ENCODE measurements around the gene PRKG1.
"Not testable (repeated sequence)": the region's sequence is repeated elsewhere in the genome, so short reads cannot be mapped to it uniquely, and the experiment has no call there.

PRKG1 gene

DNA sequence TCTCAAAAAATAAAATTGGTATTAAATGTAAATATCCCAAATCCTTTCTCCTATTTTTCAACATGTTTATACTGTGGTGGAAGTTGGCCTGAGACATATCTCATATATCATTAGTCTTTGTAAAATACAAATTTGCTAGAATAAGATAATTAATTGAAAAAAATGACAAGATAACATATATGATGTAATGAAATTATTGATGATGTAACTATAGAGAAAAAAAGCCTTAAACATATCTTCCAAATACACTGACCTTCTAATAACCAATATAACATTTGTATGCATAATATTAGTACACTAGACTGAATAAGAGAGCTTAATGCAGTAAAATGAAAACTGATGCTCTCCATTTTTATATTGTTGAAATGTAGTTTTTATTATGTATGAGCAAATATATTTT lies 104.3 kb downstream of the PRKG1 start:
- DNase-seq = no peak

DNA sequence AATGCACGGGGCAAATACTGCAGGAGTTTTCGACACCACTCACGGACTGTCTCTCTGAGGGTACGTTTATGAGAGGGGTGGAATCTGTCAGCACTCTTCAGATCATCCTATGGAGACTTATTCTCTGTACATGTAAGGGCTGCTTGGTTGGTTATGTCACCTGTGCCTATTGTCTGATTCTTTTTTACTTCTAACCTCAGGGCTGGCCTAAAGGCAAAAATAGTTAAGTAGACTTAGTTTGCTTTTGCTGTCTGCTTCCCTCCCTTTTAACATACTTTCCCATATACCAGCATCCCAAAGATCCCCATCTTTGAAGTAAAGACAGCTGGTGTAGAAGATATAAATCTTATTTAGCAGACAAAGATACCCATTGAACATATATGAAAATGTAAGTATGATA lies 105.9 kb downstream of the PRKG1 start:
- no peak for DNase-seq

- DNase-seq = no peak
These were observed 109.5 kb downstream of the PRKG1 start for GRCh38 chr10:51183783-51184182.

DNA sequence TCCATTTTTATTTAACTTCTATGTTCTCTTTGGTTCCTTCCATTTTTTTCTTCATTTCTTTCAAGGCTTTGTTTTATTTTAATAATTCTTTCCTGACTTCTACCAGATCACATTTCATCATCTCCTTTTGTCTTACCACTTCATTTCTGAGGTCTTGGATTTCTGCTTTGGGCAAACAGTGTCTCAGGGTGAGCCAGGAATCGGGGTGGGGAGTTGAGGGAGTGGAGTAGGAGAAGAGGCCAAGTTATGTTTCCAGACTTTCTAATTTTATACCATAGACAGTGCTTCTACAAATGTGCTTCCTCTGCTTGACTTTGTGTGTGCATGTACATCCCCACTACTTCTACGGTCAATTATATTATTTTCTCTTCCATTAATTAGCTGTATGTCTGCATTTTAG lies 112.1 kb downstream of the PRKG1 start:
- DNase-seq = no peak

- DNase-seq = no peak
These were observed 113.7 kb downstream of the PRKG1 start for GRCh38 chr10:51188008-51188407.

- no peak for DNase-seq
These were observed 114.6 kb downstream of the PRKG1 start for GRCh38 chr10:51188866-51189265.

- DNase-seq = no peak
These were observed 122.4 kb downstream of the PRKG1 start for GRCh38 chr10:51196508-51197175.

- no peak for DNase-seq
These were observed 123.9 kb downstream of the PRKG1 start for GRCh38 chr10:51198170-51198569.

GRCh38 chr10:51201947-51202346 lies 127.7 kb downstream of the PRKG1 start:
- no peak for DNase-seq

DNA sequence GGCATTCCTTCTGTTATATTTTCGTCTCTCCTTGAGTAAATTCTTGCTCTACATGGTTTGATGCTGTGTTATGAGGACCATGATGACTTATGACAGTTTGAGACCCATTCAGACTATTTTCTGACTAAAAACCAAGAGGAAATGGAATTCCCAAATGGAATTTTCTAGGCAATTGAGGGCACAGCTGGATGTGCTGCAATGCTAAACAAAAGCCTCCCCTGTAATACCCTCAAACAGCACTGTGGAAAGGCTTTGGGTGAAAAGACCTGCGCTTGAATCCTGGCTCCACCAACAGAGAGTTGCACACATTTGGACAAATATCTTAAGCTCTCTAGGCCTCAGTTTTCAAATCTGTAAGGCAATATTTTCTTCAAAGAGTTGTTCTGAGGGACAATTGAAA lies 129.1 kb downstream of the PRKG1 start:
- DNase-seq = no peak

DNA sequence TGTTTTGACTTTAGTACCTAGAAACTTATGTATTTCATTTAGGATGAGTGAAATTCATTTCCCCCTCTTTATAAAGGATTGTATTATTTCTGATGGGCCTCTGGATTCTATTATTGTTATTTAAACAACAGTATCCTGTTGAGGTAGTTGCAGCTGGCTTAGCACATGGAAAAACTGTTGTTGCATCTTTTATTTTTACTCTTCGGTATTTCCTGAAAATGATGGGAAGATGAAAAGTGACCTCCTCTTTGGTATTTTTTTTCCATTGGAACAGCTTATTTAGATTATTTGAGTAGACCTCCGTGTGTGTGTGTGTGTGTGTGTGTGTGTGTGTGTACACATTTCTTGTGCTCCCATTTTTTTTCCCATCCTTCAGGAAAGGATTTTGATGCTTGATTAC lies 129.8 kb downstream of the PRKG1 start:
- DNase-seq = no peak

DNA sequence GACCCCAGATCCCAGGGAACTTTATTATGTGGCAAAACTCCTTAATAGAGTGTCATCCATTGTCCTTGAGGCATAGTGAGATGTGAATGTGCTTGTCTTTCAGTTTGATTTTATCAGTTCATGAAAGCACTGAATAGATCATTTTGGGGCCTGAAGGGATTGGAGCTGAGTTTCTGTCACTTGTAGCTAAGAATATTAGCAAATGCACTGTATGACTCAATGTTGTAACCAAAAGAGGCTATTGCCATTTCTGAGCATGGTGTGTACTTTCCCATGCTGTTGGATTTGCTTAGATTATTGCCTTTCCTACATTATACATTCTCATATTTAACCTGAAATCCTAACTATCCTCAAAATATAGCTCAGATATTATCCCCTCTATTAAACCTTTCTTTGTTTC lies 130.4 kb downstream of the PRKG1 start:
- DNase-seq = no peak

GRCh38 chr10:51206500-51206899 lies 132.2 kb downstream of the PRKG1 start:
- DNase-seq = no peak

DNA sequence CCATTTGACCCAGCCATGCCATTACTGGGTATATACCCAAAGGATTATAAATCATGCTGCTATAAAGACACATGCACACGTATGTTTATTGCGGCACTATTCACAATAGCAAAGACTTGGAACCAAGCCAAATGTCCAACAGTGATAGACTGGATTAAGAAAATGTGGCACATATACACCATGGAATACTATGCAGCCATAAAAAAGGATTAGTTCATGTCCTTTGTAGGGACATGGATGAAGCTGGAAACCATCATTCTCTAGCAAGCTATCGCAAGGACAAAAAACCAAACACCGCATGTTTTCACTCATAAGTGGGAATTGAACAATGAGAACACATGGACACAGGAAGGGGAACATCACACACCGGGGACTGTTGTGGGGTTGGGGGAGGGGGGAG lies 138.7 kb downstream of the PRKG1 start:
- DNase-seq = not testable (repeated sequence)

- no peak for DNase-seq
These were observed 140.2 kb downstream of the PRKG1 start for GRCh38 chr10:51214207-51215196.

- no peak for DNase-seq
These were observed 141.9 kb downstream of the PRKG1 start for GRCh38 chr10:51215951-51216834.

DNA sequence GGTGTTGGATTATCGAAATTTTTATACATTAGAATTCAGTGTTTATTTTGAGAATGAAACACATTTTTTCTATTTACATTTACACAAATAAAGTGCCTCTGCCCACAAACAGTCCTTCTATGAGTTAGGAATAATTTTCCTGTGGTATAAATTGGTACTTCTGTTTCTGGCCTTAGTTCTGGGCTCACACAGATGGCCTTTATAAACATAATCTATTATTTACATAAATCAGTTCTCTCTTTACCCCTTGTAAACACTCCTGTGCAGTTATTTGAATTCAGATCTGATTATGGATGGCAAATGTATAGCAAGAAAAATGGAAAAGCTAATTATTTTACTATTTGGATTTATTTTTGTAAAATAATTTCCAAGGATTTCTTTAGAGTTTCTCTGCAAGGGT lies 143.2 kb downstream of the PRKG1 start:
- no peak for DNase-seq

- no peak for DNase-seq
These were observed 150.4 kb downstream of the PRKG1 start for GRCh38 chr10:51224671-51225161.

DNA sequence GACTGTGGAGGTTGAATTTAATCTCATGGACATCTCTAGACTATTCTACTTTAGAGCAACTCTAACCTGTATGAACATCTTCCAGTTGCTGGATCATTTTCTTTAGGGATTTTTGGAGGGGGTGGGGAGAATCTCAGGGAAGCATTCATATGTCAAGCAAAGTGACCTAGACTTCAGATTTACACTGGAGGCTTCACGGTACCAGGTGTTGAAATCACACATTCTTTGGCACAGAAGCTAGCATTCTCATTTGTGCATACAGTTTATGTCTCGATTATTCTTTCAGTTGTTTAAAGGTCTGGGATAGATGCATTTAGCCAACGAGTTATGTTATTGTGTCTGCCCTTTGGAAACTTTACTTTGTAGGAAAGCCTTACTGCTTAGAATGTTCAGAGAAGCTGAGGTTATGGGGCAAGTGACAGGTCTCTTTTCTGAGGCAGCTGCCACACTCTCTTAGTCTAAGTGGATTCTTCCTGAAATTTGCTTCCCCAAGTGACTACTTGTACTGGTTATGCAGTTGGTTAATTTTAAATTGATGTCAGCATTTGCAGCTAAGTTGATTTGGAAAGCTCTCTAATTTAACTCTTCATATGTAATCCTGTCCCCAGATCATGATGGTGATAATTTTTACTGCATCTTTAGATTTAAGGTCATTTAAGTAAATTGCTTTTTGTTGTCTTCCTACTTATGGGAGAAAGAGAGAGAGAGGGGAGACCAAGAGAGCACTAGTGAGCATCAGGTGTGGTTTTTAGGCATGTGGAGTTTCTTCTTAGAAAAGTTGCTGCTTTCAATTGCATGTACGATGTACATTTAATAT lies 153.8 kb downstream of the PRKG1 start:
- no peak for DNase-seq

DNA sequence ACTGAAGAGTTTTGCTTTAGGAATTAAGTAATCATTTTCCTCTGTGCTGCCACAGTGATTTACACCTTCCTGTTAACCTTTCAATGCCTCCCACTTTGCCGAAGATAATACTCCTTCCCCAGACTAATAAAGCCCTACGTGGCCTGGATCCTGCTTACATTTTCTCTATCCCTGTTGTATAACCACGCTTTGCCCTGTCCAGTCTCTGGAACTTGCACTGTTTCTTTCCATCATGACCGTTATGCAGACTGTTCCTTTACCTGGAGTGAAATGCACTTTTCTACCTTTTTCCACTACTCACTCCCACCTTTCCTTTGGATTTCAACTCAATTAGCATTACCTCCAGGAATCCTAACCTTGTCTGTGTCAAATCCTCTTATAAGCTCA lies 154.4 kb downstream of the PRKG1 start:
- no peak for DNase-seq

DNA sequence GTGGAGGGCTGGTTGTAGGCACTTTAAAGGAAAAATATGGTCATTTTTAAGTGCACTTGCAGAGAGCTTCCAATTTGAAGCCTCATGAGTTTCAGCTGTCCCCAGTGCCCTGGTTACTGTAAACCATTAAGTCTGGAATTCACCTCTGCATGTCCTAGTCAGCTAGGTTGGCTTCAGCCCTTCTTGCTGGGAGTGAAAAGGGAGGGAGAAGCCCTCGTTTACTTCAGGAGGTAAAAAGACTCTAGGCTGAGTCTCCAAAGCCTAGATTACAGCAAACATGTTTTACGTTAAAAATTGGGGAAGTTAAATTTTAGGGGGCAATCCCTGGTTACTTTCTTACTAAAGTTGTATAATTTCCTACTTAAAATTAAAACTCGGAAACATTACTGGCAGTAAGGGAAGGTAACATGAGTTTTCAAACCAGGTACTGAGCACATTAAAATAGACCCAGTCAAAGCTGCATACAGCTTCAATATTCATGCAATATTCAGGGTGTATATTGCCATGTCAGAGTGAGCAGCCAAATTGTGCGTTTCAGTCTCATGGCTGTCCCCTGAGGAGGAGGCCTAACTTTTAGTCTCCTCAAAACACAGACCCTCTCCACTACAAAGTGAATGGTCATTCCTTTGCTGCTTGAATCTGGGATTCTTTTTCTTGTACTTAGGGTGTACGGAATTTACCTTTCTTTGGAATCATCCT lies 156.7 kb downstream of the PRKG1 start:
- no peak for DNase-seq

All from CD4-positive, alpha-beta T cell treated with Interleukin-6 for 4 hours (primary cell).